ENCODE measurements around the gene SARNP.

The SARNP gene

GRCh38 chr12:55723516-55724225 lies 93.9 kb downstream of the SARNP start:
- no peak for DNase-seq

GRCh38 chr12:55722948-55723347 lies 94.6 kb downstream of the SARNP start:
- no peak for DNase-seq

DNA sequence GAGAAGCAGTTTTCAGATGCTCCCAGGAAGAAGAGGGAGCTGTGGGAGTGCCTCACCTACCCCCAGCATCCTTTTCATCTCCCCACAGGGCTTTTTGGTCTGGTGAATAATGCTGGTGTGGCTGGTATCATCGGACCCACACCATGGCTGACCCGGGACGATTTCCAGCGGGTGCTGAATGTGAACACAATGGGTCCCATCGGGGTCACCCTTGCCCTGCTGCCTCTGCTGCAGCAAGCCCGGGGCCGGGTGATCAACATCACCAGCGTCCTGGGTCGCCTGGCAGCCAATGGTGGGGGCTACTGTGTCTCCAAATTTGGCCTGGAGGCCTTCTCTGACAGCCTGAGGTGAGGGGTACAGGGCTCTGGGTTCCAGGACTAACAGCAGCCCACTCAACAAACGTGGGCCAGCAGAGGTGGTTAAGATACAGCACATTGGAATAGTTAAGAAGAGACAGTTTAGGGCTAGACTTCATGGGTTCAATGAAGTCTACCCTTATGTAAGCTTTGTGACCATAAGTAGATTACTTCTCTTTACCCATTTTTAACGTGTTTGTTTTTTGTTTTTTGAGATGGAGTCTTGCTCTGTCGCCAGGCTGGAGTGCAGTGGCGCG lies 95.8 kb downstream of the SARNP start:
- DNase-seq, result no peak

GRCh38 chr12:55720894-55721444 lies 96.6 kb downstream of the SARNP start:
- peak in 1 of 2 experiments; percentile 10 for DNase-seq

- DNase-seq, result no peak
These were observed 97.4 kb downstream of the SARNP start, which contains the start of gene RDH5 for GRCh38 chr12:55720071-55720564. RDH5 (plus strand) TSS chr12:55720393; CDS start chr12:55721185, 792 bp downstream.

GRCh38 chr12:55719371-55719770 lies 98.2 kb downstream of the SARNP start:
- DNase-seq, result no peak

DNA sequence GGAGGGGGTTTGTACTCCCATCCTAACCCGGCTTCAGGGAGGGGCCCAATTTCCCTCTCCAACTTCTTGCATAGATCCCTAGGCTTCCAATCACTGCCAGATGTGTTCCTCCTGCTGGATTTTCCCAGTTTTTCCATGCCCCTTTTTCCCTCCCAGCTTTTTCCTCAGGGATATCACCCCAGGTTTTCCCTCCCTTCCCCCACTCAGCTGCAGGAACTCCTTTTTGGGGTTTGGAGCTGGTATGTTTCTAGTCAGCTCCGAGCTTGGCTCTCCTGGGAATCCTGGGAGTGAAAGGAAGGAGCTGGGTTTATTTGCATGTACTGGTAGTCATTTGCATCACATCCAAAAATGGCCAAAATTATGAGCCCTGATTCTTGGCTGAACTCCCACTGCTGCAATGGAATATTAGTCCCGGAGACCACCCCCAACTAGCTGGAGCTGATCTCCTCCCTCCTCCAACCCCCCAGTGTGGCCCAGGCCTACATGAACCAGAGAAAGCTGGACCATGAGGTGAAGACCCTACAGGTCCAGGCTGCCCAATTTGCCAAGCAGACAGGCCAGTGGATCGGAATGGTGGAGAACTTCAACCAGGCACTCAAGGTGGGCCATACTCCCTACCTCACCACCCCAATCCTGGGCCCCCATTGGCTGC lies 98.8 kb downstream of the SARNP start:
- no peak for DNase-seq

DNA sequence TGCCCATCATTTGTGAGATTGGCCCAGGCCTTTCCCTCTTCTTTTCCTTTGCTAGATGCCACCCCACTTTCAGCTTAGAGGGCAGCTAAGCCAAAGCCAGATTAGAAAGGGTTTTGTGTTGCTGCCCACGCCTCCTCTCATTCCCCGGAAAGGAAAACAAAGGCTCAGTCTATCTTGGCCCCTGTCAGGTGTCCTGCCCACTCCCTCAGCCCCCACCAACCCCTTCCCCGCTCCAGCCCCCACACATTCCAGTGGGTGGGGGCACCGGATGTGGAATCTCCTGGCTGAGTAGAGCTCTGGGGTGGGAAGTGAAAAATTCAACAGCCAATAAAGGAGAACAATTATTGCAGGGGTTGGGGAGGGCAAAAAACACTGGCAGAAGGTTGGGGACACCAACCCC lies 99.5 kb downstream of the SARNP start:
- DNase-seq, result no peak

- peak in 1 of 2 experiments; percentile 27 for DNase-seq
These were observed 100.2 kb downstream of the SARNP start for GRCh38 chr12:55717011-55718007.

- DNase-seq, result no peak
These were observed 101.0 kb downstream of the SARNP start for GRCh38 chr12:55716582-55716957.

GRCh38 chr12:55715833-55716581 lies 101.5 kb downstream of the SARNP start, which contains the start of gene BLOC1S1:
BLOC1S1 (plus strand) TSS chr12:55716046; CDS start chr12:55716052, 6 bp downstream.
- peak; percentile 87 to 95 for DNase-seq

DNA sequence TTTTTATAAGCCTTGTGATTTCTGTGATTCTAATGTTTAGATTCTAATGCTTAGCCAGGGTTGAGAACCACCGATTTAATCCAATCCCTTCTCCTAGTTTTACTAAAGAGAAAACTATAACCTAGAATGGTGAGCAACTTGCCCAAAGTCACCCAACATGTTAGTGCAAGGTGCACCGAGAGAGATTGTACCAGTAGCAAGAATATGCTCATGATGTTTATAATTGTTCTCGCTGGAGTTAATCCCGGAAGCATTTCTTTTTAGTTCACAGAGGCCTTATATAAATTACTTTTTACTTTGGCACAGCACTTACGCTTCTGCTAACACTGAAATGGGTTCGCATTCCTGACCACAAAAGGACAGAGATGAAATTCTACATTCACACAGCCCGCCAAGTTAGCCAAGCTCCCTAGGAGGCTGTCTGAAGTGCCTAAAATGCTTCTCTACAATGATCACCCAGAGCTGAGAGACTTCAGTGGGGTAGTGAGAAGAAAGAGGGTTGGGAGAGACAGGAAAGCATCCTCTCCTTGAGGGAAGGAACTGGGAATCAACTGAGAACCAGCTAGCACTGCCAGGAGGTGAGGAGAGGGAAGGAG lies 102.3 kb downstream of the SARNP start:
- no peak for DNase-seq

GRCh38 chr12:55713721-55714120 lies 103.8 kb downstream of the SARNP start:
- DNase-seq, result no peak

DNA sequence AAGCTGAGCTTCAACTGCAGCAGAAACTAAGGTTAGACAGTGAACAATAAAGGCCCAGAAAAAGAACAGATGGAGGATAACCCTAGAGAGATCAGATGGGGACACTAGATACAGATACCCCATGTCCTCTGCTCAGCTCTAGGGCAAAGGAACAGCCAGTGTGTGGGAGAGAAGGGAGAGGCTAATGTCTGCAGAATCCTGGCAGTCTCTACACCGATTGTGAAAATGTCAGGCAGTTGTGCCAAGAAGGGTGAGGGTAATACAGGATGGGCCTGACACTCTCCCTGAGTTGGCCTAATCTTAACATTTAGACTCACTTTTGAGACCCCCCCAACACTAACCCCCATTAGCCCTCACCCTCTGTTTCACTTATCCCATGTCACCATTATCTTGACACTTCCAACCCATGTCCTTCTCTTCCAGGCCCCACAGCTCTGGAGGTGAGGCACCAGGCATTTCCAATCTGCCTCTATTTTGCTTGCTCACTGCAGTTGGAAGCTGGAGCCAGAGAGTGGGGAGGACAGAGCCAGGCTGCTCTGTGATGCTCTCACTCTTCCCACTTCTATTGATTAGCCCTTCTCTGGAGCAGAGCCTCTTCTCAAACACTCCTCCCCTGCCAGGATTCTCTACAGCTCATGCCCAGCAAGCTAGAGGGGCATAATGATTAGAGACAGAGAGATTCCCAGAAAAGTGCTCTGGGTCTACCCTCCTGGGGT lies 104.7 kb downstream of the SARNP start:
- DNase-seq, result no peak

GRCh38 chr12:55711786-55712553 lies 105.6 kb downstream of the SARNP start:
- no peak for DNase-seq

- DNase-seq, result no peak
These were observed 108.8 kb downstream of the SARNP start for GRCh38 chr12:55708695-55709233.

DNA sequence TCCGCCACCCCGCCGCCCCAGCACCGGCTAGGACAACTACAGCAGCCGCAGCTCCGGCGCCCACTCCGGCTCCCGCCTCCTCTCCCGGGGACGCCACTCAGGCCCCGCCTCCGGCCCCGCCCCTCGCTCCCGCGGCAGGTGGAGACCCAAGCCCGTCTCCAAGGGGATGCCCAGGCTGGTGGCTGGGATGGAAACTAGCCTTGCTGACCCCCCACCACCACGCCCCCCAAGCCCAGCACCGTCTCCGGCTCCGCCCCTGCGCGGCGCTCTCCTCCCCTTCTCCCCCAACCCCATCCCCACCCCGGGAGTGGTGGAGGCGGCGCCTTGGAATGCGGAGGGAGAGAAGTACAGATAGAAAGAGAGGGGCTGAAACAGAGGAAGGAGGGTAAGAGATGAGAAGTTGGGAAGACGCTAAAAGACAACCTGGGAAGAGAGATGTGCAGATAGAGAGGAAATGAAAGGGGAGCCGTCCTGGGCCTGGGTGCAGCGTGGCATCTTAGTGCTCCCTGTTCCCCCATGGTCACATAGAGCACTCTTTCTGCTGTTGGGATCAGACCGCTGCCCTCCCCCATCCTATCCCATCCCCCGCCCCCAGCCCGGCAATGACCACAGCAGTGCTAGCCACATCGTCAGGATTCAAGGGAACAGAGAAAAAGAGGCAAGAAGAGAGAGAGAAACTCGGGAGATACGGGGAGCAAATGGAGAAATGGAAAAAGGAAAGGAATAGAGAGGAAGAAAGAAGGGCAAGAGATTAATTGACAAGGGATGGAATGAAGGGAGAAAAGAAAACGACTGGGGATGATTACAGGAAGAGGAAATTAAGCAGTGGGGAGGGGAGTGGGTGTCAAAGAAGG lies 109.5 kb downstream of the SARNP start, which contains the start of gene ITGA7:
TSS of gene ITGA7 (minus strand) at position 64 of the 854 bp plus-strand sequence. CDS start 222 bp downstream, outside the sequence.
- peak in 1 of 2 experiments; percentile 44 for DNase-seq

Measured in NCI-H2081 (cell line).